GM03348 (cell line): Measurements from ENCODE around the gene SLC24A3.

Experiments used
- DNase-seq: peaks from one replicate; pipeline ENCODE4 v3.0.0; 2012; ENCODE audit warnings: low spot score

SLC24A3 gene

GRCh38 chr20:19462491-19462890, 250.0 kb downstream of the SLC24A3 start:
- no peak for DNase-seq

GRCh38 chr20:19463597-19463996, 251.2 kb downstream of the SLC24A3 start:
- no peak for DNase-seq

DNA sequence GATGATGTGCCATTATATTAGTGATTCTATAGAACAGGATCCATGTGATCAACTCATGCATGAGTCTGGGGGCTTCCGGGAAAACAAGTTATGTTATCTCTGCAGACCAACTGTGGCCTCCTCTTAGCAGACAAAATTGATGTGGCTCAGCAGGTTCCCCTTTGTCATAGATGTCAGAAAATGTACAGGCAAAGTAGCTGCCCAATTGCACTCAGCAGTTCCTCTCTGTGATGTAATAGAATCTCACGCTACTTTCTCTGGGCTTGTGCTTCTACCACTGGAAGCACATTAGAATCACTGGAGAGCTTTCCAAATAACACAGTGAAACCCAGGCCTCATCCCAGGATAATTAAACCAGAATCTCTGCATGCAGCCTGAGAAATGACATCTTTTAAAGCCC, 253.1 kb downstream of the SLC24A3 start:
- no peak for DNase-seq

GRCh38 chr20:19466206-19466928, 253.9 kb downstream of the SLC24A3 start:
- DNase-seq: no peak

DNA sequence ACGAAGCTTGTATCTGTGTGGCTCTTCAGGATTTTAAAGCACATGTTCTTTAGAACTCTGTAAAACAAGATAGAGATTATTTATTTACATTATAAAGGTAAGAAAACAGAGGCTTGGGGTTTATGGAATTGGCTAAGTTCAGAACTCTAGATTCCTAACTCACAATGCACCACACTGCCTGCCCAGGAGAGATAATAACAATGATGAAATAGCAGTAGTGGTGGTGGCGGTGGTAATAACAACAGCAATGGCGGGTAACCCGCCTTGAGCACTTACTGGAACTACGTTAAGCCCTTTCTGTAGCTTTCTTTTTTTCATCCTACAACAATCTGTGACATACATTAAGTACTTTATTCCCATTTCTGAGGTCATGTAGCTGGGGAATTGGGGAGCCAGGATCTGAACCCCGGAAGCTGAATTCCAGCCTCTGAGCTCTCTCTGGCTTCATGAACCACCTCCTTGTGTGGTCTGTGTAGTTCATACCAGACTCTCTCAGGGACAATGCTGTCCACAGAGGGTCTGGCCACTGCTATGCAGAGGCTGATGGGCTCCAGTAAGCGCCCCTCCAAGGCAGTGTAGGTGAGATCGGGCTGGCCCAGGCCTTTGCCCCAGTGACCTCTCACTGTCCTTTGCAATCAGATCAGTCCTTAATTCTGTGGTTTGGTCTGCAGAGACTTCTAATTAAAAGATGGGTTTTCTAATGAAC, 260.9 kb downstream of the SLC24A3 start:
- DNase-seq: no peak

GRCh38 chr20:19473922-19474286, 261.5 kb downstream of the SLC24A3 start:
- no peak for DNase-seq

DNA sequence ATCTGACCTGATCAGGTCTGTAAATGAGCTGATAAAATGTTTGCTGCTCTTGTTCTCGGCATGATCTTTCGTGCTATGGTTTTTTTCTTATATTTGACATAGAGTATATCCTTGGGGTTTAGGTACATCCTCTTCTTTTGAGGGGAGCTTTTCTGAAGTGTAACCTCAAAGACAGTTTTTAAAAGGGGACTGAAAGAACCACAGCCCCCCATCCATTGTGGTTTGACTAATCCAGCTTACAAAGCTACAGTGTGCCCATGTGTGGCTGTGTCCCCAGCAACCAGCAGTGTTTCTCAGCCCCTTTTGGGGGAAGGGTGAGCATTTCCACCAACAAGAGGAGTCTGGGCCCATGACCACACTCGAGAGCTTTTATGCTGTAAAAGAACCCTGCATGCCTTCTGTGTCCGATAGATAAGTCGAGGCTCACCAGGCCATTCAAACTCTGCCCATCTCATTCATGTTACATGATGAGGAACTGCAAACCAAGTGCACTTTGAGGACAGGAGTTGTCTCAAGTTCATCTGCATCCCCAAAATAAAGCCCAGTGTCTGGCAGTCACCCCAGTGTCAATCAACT, 266.0 kb downstream of the SLC24A3 start:
- DNase-seq: no peak

GRCh38 chr20:19482726-19483125, 270.3 kb downstream of the SLC24A3 start:
- no peak for DNase-seq

- no peak for DNase-seq
Measured at GRCh38 chr20:19483309-19483708, 270.9 kb downstream of the SLC24A3 start.

GRCh38 chr20:19486446-19486845, 274.0 kb downstream of the SLC24A3 start:
- no peak for DNase-seq

- no peak for DNase-seq
Measured at GRCh38 chr20:19487420-19487819, 275.0 kb downstream of the SLC24A3 start.

DNA sequence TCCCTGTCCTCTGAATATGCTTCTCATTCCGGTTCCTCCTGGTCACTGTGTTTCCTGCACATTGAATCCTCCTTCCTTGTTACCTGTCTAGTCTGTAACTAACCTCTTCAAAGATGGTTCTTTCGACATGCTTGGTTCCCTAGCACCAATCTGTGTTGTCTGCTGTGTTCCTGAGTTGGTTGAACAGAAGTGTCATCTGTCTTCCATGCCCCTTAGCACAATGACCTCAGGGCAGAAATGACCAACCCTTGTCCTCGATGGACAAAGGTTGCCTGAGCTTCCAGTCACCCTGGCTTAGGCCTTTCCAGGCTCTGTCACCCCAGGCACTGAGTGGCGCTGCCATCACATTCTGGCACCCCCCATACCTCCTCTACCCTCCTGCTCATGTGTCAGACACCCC, 278.8 kb downstream of the SLC24A3 start:
- DNase-seq: no peak

- DNase-seq: no peak
Measured at GRCh38 chr20:19492116-19492515, 279.7 kb downstream of the SLC24A3 start.

DNA sequence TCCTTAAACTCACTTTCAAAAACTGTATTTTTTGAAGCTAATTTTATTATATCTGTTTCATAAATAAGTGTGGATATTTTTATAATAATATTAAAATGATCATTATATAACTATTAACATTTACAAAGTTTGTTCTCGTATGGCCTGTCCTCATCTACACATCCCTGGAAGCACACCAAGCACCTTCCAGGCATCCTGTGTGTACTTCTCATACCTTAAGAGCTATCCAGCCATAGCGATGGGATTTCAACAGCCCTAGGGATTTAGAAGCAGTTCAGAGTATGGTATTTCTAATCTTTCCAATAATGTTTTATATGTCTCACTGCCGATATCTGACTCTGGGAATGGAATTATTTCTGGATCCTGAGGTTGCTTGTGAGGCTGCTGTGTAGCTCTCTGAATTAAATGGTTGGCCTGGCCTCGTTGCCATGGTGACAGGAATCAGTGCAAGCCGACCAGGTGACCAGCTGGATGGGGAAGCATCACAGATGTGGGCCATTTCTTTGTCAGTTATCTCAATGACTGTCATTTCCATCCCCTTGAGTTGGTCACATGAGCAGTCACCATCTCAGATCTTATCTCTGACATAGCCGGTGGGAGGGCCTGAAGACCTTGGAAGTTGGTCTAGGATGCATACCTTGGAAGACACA, 280.4 kb downstream of the SLC24A3 start:
- DNase-seq: no peak

DNA sequence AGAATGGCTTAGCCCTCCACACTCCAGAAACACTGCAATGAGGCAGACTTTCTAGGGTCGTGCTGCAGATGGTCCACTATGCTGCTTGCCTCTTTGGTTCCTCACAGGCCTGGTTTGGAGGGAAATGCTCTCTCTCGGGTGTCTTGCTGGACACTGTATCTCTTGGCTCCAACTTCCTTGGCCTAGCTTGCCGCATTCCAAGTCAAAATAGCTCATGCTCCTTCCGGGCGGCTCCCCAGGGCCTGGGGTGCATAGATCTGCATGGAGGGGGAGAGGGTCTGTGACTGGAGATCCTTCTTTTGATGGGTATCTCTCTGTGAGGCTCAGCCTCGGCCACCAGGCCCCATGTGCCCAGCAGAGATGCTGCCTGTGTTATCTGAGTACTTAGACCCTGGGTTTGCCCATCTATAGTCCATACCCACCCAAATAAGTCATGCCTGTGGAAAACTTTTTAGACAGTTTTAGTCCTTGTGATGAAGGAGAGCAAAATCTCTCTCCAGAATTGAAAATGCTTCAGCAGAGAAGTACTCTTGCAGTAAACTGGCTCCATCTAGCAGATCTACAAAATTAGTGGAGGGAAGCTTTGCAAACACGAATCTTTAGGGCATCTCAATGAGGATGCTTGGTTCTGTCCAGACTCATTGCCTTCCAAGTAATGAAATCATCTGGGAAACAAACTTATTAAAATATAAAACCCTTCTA, 281.5 kb downstream of the SLC24A3 start:
- DNase-seq: no peak

DNA sequence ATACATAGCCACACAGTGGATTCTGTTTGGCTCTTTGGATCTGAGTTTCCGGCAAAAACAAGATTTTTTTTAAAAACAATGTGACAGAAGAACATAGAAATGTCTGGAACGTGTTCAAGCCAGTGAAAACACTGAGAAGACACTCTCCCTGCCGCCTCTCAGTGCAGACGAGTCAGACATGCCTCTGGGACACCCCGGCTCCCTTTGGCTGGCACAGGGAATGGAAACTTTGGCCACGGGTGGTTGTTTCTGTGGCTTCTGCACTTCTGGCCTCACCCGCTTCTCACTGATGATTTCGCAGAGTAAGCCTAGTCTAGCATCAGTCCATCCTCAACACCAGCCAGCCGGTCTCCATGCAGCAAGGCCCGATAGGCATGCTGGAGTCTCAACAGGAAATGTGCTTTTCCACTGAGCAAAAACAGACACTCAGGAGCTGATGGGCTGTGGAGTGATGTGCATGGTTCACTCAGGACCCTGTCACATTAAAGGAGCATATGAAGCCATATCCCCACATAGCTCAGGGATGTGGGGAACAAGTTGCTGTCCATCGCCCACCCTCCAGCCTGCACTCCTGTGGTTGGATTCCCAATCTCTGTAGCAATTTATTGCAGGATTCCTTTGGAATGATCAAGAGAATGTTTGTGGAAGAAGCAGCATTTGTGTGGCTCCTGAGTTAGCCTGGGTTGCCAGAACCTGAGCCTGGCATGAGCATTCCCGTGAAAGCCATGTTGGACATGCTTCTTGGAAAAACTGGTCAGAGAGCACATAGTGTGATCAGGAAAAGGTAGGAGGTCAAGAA, 283.7 kb downstream of the SLC24A3 start:
- DNase-seq: peak; percentile 25

GRCh38 chr20:19497064-19497463, 284.6 kb downstream of the SLC24A3 start:
- DNase-seq: peak; percentile 47

GRCh38 chr20:19498756-19499155, 286.3 kb downstream of the SLC24A3 start:
- no peak for DNase-seq

DNA sequence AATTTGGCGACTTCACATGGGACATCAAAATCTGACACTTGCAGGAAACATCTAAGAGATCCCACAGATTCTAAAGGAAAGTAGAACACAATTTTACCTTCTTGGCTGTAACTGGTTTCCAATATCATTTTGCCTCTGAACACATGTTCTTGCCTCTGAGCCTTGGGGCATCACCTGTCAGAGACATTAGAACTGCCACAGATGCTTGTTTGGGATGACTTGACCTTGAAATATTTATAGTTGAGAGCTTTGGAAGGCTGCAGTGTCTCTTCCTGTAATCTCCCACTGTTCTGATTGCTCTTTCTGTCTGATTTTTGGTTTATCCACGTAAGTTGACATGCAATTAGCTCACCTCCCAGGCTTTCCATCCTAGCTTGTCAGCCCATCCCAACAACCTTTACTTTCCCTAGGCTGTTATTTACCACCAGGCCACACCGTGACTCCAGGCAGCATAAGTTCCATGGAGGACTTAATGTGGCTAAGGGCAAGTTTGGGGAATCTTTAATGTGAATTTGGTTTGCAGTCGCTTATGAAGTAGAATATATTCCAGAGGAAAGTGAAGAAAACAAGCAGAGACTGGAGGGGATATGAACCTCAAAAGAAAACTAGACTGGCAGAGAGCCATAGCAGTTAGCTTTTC, 289.2 kb downstream of the SLC24A3 start:
- DNase-seq: no peak

- no peak for DNase-seq
Measured at GRCh38 chr20:19502169-19502568, 289.7 kb downstream of the SLC24A3 start.

DNA sequence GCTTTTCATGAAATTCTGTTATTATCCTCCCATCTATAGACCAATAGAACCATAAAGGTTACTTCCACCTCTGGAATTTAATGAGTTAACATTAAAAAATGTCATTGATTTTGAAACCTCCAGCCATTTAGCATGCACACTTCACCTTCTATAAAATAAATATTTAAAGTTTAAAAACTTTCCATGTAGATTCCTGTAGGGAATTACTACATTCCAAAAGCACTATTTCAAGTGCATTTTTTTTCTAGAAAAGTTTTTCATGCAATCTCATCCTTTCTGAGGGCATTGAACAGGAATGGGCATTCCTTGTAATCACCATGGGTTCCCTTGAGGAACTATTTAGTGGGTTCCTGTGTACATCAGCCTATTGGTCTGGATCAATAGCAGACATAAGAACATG, 291.8 kb downstream of the SLC24A3 start:
- no peak for DNase-seq
